Stomach (tissue), 9 donors: ENCODE measurements around the gene HS2ST1. TPM values are rescaled to one million over a fixed set of nuclear protein-coding genes. Genes with fewer than 3 reads are reported as not detected.

ENCODE experiments used
- DNase-seq, 2 donors: peaks; one replicate each; pipeline versions ENCODE4 v3.0.0 to v3.0.0-alpha.2; 2013 to 2019
- H3K27ac ChIP-seq, 5 donors: fragments of 200-600 bp in 4 of 5; sonication (generic) in 4 of 5; one replicate each; pipeline ENCODE4 v1.5.1; 2013 to 2019; ENCODE audit warnings: mild to moderate bottlenecking in 1 of 5, moderate library complexity in 1 of 5
- H3K27me3 ChIP-seq, 3 donors: fragments of 200-600 bp; sonication (generic); one replicate each; pipeline ENCODE4 v1.5.1; 2017 to 2019; ENCODE audit warnings: mixed run types in 1 of 3
- H3K36me3 ChIP-seq, 4 donors: fragments of 200-600 bp; sonication (generic); 1 replicate in 3 of 4; 2 replicates in 1 of 4; pipeline ENCODE4 v1.5.1; 2016 to 2019
- H3K4me1 ChIP-seq, 4 donors: fragments of 200-600 bp; sonication (generic); one replicate each; pipeline ENCODE4 v1.5.1; 2016 to 2019
- H3K4me3 ChIP-seq, 4 donors: fragments of 200-600 bp; sonication (generic) in 3 of 4; one replicate each; pipeline ENCODE4 v1.5.1; 2016 to 2019; ENCODE audit warnings: mild to moderate bottlenecking in 1 of 4
- H3K9me3 ChIP-seq, 4 donors: fragments of 200-600 bp; sonication (generic); one replicate each; pipeline ENCODE4 v1.5.1; 2016 to 2019
- EP300 ChIP-seq: sonication (generic); formaldehyde crosslinking; IDR thresholded peaks from one replicate; pipeline ENCODE4 v1.6.1; 2017; ENCODE audit warnings: antibody characterized with exemption
- POLR2A ChIP-seq, 4 donors: fragments of 450-650 bp; IDR thresholded peaks; one replicate each; pipeline ENCODE4 v1.6.1; 2016; ENCODE audit warnings: antibody characterized with exemption in 4 of 4, control low read depth in 2 of 4, mild to moderate bottlenecking in 1 of 4, moderate library complexity in 1 of 4
- POLR2AphosphoS5 ChIP-seq, 3 donors: sonication (generic); formaldehyde crosslinking; IDR thresholded peaks; one replicate each; pipeline ENCODE4 v1.6.1; 2016; ENCODE audit warnings: antibody characterized with exemption in 3 of 3
- WGBS, 5 donors: extraction: QIAGEN DNeasy Blood & Tissue Kit in 3 of 5; methylation state at CpG; one replicate each; pipeline versions ENCODE4 v1.1.5 to v1.1.7; 2013 to 2018; 5-methylcytosine and 5-hydroxymethylcytosine counted together
- intact Hi-C: fragments of 100-400 bp; cut with DNase I; formaldehyde crosslinking; loops from one replicate; pipeline ENCODE4 v1.15.1; 2023; ENCODE audit warnings: low total_unique reads
- polyA plus RNA-seq, 3 donors: library from polyadenylated mRNA; stranded (reverse); fragments of 200-250 nt; gene quantifications; one replicate each; pipeline ENCODE4 v1.2.3, GENCODE V29; 2013
- total RNA-seq, 5 donors: library from RNA; depleted of rRNA; stranded (reverse); fragments of >200 nt; gene quantifications; one replicate each; pipeline versions ENCODE4 v1.1.0 to v1.2.3, GENCODE V29; 2014 to 2016
- TF ChIP-seq, protein P1 (sequence below), 7 experiments: fragments of 450-650 bp in 4 of 7; fragments of 200-600 bp in 3 of 7; sonication (generic) in 3 of 7; IDR thresholded peaks; one replicate each; pipeline ENCODE4 v1.5.1; 2016 to 2019; ENCODE audit warnings: antibody characterized with exemption in 7 of 7, control low read depth in 2 of 7, mild to moderate bottlenecking in 1 of 7
- donor health status: healthy with polysubstance abuse.
- donor health status: Bipolar disorder and iron deficiency.
- donor health status: healthy.

HS2ST1 gene
- total and polyA plus RNA-seq, 8 donors = 1.8 to 29.0 (median 5.1) TPM

GRCh38 chr1:87104140-87104539 lies 189.7 kb downstream of the HS2ST1 start:
- intact Hi-C loops = no loop called here
- H3K27ac ChIP-seq = no peak overlapping the region
- H3K27me3 ChIP-seq = no peaks in the 10 kb centered on the region
- no peak overlapping the region for H3K4me3 ChIP-seq
- DNase-seq = no peak
- TF ChIP-seq POLR2A (IDR thresholded peaks at IDR 0.05) (no peak), EP300 (no peak), POLR2AphosphoS5 (IDR thresholded peaks at IDR 0.05) (no peak)
- TF ChIP-seq, protein P1, sequence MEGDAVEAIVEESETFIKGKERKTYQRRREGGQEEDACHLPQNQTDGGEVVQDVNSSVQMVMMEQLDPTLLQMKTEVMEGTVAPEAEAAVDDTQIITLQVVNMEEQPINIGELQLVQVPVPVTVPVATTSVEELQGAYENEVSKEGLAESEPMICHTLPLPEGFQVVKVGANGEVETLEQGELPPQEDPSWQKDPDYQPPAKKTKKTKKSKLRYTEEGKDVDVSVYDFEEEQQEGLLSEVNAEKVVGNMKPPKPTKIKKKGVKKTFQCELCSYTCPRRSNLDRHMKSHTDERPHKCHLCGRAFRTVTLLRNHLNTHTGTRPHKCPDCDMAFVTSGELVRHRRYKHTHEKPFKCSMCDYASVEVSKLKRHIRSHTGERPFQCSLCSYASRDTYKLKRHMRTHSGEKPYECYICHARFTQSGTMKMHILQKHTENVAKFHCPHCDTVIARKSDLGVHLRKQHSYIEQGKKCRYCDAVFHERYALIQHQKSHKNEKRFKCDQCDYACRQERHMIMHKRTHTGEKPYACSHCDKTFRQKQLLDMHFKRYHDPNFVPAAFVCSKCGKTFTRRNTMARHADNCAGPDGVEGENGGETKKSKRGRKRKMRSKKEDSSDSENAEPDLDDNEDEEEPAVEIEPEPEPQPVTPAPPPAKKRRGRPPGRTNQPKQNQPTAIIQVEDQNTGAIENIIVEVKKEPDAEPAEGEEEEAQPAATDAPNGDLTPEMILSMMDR (IDR thresholded peaks at IDR 0.05) = no peak
- H3K9me3 ChIP-seq = peaks cover 0 to 10% (median 8%) of the 10 kb centered on the region in 4 donors
- H3K36me3 ChIP-seq = peaks cover 0 to 17% (median 0%) of the 10 kb centered on the region in 4 donors
- H3K4me1 ChIP-seq = peaks cover 0 to 3% (median 0%) of the 10 kb centered on the region in 4 donors
- whole genome bisulfite sequencing, 5 donors = 27 to 56% (median 47%) methylated on average over 1 of the region's 1 CpG

GRCh38 chr1:87104945-87105344 lies 190.5 kb downstream of the HS2ST1 start:
- Histone ChIP-seq H3K4me1 (peaks cover 0 to 3% (median 0%) of the 10 kb centered on the region in 4 donors), H3K4me3 (no peak overlapping the region), H3K9me3 (peaks cover 0 to 9% (median 7%) of the 10 kb centered on the region in 4 donors), H3K27me3 (no peaks in the 10 kb centered on the region), H3K27ac (no peak overlapping the region), H3K36me3 (peaks cover 0 to 9% (median 0%) of the 10 kb centered on the region in 4 donors)
- intact Hi-C loops = no loop called here
- DNase-seq = no peak
- no peak for TF ChIP-seq POLR2A (IDR thresholded peaks at IDR 0.05)

DNA sequence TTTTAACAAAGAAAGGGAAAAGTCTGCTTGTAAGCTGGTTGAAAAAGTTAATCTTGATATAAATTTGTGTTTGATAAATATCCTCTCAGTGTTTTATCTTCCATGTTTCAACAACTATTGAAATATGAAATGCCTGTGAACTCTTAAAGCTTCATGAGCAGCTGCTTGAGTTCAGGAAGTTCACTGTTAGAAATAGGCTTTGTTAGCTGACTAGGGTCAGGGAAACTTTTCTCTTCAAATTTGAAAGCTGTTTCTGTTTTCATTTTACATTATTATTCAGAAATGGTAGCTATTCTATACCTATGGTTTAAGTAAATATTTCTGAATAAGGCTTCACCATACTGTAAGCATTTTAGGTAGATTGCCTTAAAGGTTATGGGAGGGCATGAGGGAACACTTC lies 191.7 kb downstream of the HS2ST1 start:
- Histone ChIP-seq H3K27ac (no peak overlapping the region), H3K36me3 (no peaks in the 10 kb centered on the region), H3K4me3 (no peak overlapping the region), H3K4me1 (peaks cover 0 to 3% (median 0%) of the 10 kb centered on the region in 4 donors), H3K27me3 (no peaks in the 10 kb centered on the region), H3K9me3 (no peaks in the 10 kb centered on the region)
- intact Hi-C loops = no loop called here
- TF ChIP-seq, protein P1 (IDR thresholded peaks at IDR 0.05) = no peak
- no peak for TF ChIP-seq POLR2AphosphoS5 (IDR thresholded peaks at IDR 0.05)
- TF ChIP-seq EP300 = no peak
- DNase-seq = no peak

GRCh38 chr1:87106867-87107266 lies 192.4 kb downstream of the HS2ST1 start:
- intact Hi-C loops = no loop called here
- no peak for TF ChIP-seq EP300
- no peak for TF ChIP-seq POLR2A (IDR thresholded peaks at IDR 0.05)
- no peak for TF ChIP-seq POLR2AphosphoS5 (IDR thresholded peaks at IDR 0.05)
- TF ChIP-seq, protein P1 (IDR thresholded peaks at IDR 0.05) = no peak
- WGBS, 5 donors = 70 to 94% (median 85%) methylated on average over 2 of the region's 2 CpGs
- Histone ChIP-seq H3K4me1 (peaks cover 0 to 3% (median 0%) of the 10 kb centered on the region in 4 donors), H3K27ac (no peak overlapping the region), H3K4me3 (no peak overlapping the region), H3K36me3 (no peaks in the 10 kb centered on the region), H3K9me3 (no peaks in the 10 kb centered on the region), H3K27me3 (no peaks in the 10 kb centered on the region)
- DNase-seq = no peak

DNA sequence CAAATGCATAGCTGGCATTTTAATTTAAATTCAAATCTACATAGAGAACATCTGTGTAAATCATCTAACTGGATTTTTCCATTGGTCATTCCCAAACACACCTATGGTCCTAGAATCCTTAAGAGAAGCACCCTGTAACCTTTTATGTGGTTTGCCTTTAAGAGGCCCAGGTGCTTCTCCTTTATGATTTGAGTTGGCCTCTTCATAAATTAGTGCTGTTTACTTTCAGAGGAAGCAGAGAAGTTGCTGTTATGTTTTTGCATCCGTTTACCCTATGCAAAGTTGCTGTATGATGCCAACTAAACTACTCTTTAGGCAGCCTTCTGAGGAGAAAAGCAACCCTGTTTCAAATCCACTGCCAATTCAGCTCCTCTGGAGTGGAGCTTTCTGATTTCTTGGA lies 193.8 kb downstream of the HS2ST1 start:
- Histone ChIP-seq H3K27me3 (no peaks in the 10 kb centered on the region), H3K9me3 (no peaks in the 10 kb centered on the region), H3K27ac (no peak overlapping the region), H3K4me1 (peaks cover 0 to 3% (median 0%) of the 10 kb centered on the region in 4 donors), H3K36me3 (no peaks in the 10 kb centered on the region), H3K4me3 (no peak overlapping the region)
- intact Hi-C loops = no loop called here
- 73 to 92% (median 84%) methylated on average over 1 of the region's 1 CpG for WGBS, 5 donors
- DNase-seq = no peak
- no peak for TF ChIP-seq POLR2A (IDR thresholded peaks at IDR 0.05)
- TF ChIP-seq, protein P1 (IDR thresholded peaks at IDR 0.05) = no peak
- TF ChIP-seq EP300 = no peak
- no peak for TF ChIP-seq POLR2AphosphoS5 (IDR thresholded peaks at IDR 0.05)
